ENCODE measurements around the gene PARPBP. TPM values are rescaled to one million over a fixed set of nuclear protein-coding genes. Genes with fewer than 3 reads are reported as not detected.

Gene PARPBP
- total and polyA plus RNA-seq, 2 of the 8 experiments (the other 6 are each of a cell fraction or from before 2014, with no cell fraction given), result 10.9 to 38.1 TPM

GRCh38 chr12:102169922-102170621 is 50.1 kb downstream of the PARPBP start (continued):
- TF ChIP-seq ATF2 (IDR thresholded peaks at IDR 0.05; ENCODE audit: low read length), result no peak
